HCT116 (cell line): ENCODE results near the gene EP400. TPM values are rescaled to one million over a fixed set of nuclear protein-coding genes. Genes with fewer than 3 reads are reported as not detected.

Experiments
- ATAC-seq: fragments of 200-7000 bp; cut with Tn5 transposase; 2 replicates; pipeline ENCODE4 v1.9.1; 2020; ENCODE audit warnings: mild to moderate bottlenecking, moderate library complexity
- BruUV-seq: library from RNA; stranded (reverse); fragments of 400-500 nt; replicated peaks from 2 replicates; lab custom pipeline; 2021; lab: Mats Ljungman, UMichigan
- CTCF ChIA-PET: fragments of 300-600 bp; sonication (Branson Sonifier 250); formaldehyde crosslinking; loops from one replicate; lab custom pipeline; 2021; ENCODE audit warnings: antibody characterized with exemption; lab: Charles Lee
- POLR2A ChIA-PET: fragments of 300-600, 350-600 bp; sonication (Branson Sonifier 250); formaldehyde crosslinking; loops from one replicate; lab custom pipeline; 2021; ENCODE audit warnings: antibody characterized with exemption; lab: Charles Lee
- RAD21 ChIA-PET, 2 experiments: fragments of 300-600 bp; sonication (Branson Sonifier 250); formaldehyde crosslinking; loops; one replicate each; lab custom pipeline; 2023; ENCODE audit warnings: low total read pairs in 2 of 2; ENCODE audit not compliant: uncharacterized antibody in 2 of 2, unreplicated experiment in 2 of 2, low non-redundant PET in 1 of 2; lab: Charles Lee
- DNase-seq: peaks from one replicate; pipeline ENCODE4 v3.0.0-alpha.2; 2010; ENCODE audit warnings: low read depth, low spot score
- H2AFZ ChIP-seq: fragments of 200-600 bp; shearing (Covaris generic), sonication (generic); 2 replicates; pipeline ENCODE4 v1.6.1; 2017; ENCODE audit warnings: low read depth, mixed run types, mixed read lengths, antibody characterized with exemption, low read length; ENCODE audit not compliant: poor library complexity, severe bottlenecking
- H3K27ac ChIP-seq: 2 replicates; pipeline ENCODE4 v1.5.1; 2012; ENCODE audit warnings: low read depth, low read length
- H3K27me3 ChIP-seq: fragments of 200-600 bp; sonication (generic); 2 replicates; pipeline ENCODE4 v1.6.1; 2016; ENCODE audit warnings: mixed run types, low read length, mixed read lengths; ENCODE audit not compliant: insufficient read depth
- H3K36me3 ChIP-seq, 2 experiments: fragments of 200-500 bp in 1 of 2; fragments of 200-600 bp in 1 of 2; sonication (Bioruptor generic) in 1 of 2; sonication (generic) in 1 of 2; 2 replicates each; pipeline versions ENCODE4 v1.5.1 to v1.6.1; 2014 to 2016; ENCODE audit warnings: low read length in 2 of 2, inconsistent platforms in 1 of 2, mixed read lengths in 1 of 2, mixed run types in 1 of 2; ENCODE audit not compliant: insufficient read depth in 2 of 2, control insufficient read depth in 1 of 2
- H3K4me1 ChIP-seq, 2 experiments: fragments of 200-600 bp in 1 of 2; sonication (generic) in 1 of 2; 2 replicates each; pipeline versions ENCODE4 v1.5.1 to v1.6.1; 2012 to 2017; ENCODE audit warnings: low read length in 2 of 2, inconsistent platforms in 1 of 2, mild to moderate bottlenecking in 1 of 2, mixed read lengths in 1 of 2, mixed run types in 1 of 2, moderate library complexity in 1 of 2; ENCODE audit not compliant: insufficient read depth in 2 of 2, control insufficient read depth in 1 of 2
- H3K4me2 ChIP-seq: fragments of 200-600 bp; sonication (generic); 2 replicates; pipeline ENCODE4 v1.6.1; 2017; ENCODE audit warnings: mixed run types, low read length, mixed read lengths
- H3K4me3 ChIP-seq, 2 experiments: fragments of 200-600 bp in 1 of 2; sonication (generic) in 1 of 2; replicated peaks in 1 of 2; 2 replicates each; pipeline ENCODE4 v1.5.1; 2011 to 2016; ENCODE audit warnings: low read length in 2 of 2, control low read depth in 1 of 2, low read depth in 1 of 2, mild to moderate bottlenecking in 1 of 2, mixed read lengths in 1 of 2, mixed run types in 1 of 2
- H3K79me2 ChIP-seq: fragments of 200-600 bp; sonication (generic); 2 replicates; pipeline ENCODE4 v1.6.1; 2017; ENCODE audit warnings: mild to moderate bottlenecking, mixed run types, low read length, moderate library complexity, mixed read lengths; ENCODE audit not compliant: insufficient read depth
- H3K9ac ChIP-seq: fragments of 200-600 bp; sonication (generic); 2 replicates; pipeline ENCODE4 v1.6.1; 2016; ENCODE audit warnings: low read length, mixed read lengths
- H3K9me2 ChIP-seq: fragments of 200-600 bp; sonication (generic), shearing (Covaris generic); 2 replicates; pipeline ENCODE4 v1.6.1; 2017; ENCODE audit warnings: mixed run types, mild to moderate bottlenecking, moderate library complexity; ENCODE audit not compliant: insufficient read depth
- H3K9me3 ChIP-seq, 2 experiments: fragments of 200-500 bp in 1 of 2; fragments of 200-600 bp in 1 of 2; sonication (Bioruptor generic) in 1 of 2; sonication (generic) in 1 of 2; 2 replicates each; pipeline ENCODE4 v1.6.1; 2014 to 2017; ENCODE audit warnings: low read length in 2 of 2, mixed read lengths in 2 of 2, inconsistent platforms in 1 of 2, low read depth in 1 of 2, mild to moderate bottlenecking in 1 of 2, mixed run types in 1 of 2, moderate library complexity in 1 of 2; ENCODE audit not compliant: control insufficient read depth in 1 of 2, insufficient read depth in 1 of 2
- H4K20me1 ChIP-seq: fragments of 200-600 bp; sonication (generic), shearing (Covaris generic); 2 replicates; pipeline ENCODE4 v1.6.1; 2017; ENCODE audit warnings: mixed run types, mild to moderate bottlenecking, moderate library complexity; ENCODE audit not compliant: insufficient read depth
- CBX3 ChIP-seq: IDR thresholded peaks from 2 replicates; pipeline ENCODE4 v1.6.1; 2012; ENCODE audit warnings: low read depth
- EZH2 ChIP-seq: fragments of 200-600 bp; sonication (generic); IDR thresholded peaks from 2 replicates; pipeline ENCODE4 v1.6.1; 2017; ENCODE audit warnings: antibody characterized with exemption, mixed run types
- EZH2phosphoT487 ChIP-seq: fragments of 200-600 bp; IDR thresholded peaks from 2 replicates; pipeline ENCODE4 v1.6.1; 2018; ENCODE audit warnings: antibody characterized with exemption, borderline replicate concordance
- FOSL1 ChIP-seq: IDR thresholded peaks from 2 replicates; pipeline ENCODE4 v1.6.1; 2012; ENCODE audit warnings: low read depth
- RAD21 ChIP-seq: IDR thresholded peaks from 2 replicates; pipeline ENCODE4 v1.6.1; 2012; ENCODE audit warnings: low read depth, mild to moderate bottlenecking
- SIN3A ChIP-seq: IDR thresholded peaks from 2 replicates; pipeline ENCODE4 v1.6.1; 2012; ENCODE audit warnings: low read depth
- YY1 ChIP-seq: IDR thresholded peaks from 2 replicates; pipeline ENCODE4 v1.6.1; 2011; ENCODE audit warnings: low read length, low read depth, moderate library complexity, mild to moderate bottlenecking; ENCODE audit not compliant: insufficient replicate concordance; ENCODE audit errors: extremely low read depth
- ZFX ChIP-seq: fragments of 450-650 bp; IDR thresholded peaks from 2 replicates; pipeline ENCODE4 v1.6.1; 2017
- ZNF274 ChIP-seq: fragments of 200-500 bp; sonication (Bioruptor generic); IDR thresholded peaks from 2 replicates; pipeline ENCODE4 v1.6.1; 2014; ENCODE audit warnings: mild to moderate bottlenecking, low read depth, low read length, inconsistent platforms
- intact Hi-C: fragments of 100-400 bp; cut with micrococcal nuclease; formaldehyde crosslinking; loops from 2 replicates; pipeline ENCODE4 v1.10.0; 2022
- total RNA-seq: library from RNA; stranded (reverse); gene quantifications from one replicate; pipeline ENCODE4 v1.2.1, GENCODE V29; 2021; ENCODE audit not compliant: unreplicated experiment
- TF ChIP-seq, protein P1 (sequence below): IDR thresholded peaks from 2 replicates; pipeline ENCODE4 v1.6.1; 2012
- TF ChIP-seq, protein P2 (sequence below): IDR thresholded peaks from 2 replicates; pipeline ENCODE4 v1.6.1; 2011; ENCODE audit warnings: mild to moderate bottlenecking, low read length, moderate library complexity; ENCODE audit not compliant: insufficient replicate concordance; ENCODE audit errors: extremely low read depth

Gene EP400
- total RNA-seq, 1 experiment from 2014 or later, result 54.5 TPM

DNA sequence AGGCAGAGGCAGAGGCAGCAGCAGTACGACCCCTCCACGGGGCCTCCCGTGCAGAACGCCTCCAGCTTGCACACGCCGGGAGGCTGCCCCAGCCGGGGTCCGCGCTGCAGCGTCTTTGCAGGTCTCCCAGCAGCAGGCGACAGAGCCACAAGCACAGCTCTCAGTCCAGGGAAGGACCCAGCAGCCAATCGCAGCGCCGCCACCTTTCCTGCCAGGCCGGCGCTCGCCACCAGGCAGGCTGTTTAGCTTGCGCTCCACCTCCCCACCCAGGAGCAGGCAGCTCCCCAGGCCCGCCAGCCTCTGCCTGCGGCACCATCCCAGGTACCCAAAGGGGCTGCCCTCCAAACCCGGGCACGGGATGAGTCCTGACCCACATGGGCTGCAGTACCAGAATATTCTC lies 169.1 kb downstream of the EP400 start (continued):
- TF ChIP-seq, protein P1, sequence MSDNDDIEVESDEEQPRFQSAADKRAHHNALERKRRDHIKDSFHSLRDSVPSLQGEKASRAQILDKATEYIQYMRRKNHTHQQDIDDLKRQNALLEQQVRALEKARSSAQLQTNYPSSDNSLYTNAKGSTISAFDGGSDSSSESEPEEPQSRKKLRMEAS, result no peak
- TF ChIP-seq RAD21 (no peak), FOSL1 (no peak), EZH2phosphoT487 (no peak), ZFX (no peak)

DNA sequence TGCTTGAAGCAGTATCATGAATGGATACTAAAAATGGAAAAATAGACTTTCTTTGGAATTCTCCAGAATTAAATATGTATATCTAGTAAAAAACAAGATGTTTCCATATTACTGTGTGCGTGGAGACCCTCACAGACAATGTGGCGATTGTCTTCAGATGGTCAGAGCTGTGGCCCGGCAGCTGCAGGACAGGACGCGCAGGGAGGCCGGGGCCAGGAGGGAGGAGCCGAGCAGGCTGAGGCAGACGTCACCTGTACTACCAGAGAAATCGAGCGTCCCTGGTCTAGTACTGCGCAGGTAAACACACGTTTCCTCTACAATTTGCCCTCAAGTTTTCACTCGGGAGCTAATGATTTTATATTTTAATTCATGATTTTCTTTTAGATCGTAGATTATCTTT lies 171.5 kb downstream of the EP400 start:
- intact Hi-C loops, result no loop called here
- Histone ChIP-seq H3K4me2 (no peak overlapping the region), H3K27ac (no peak overlapping the region), H3K4me1 (no peaks in the 10 kb centered on the region), H3K9me3 (no peaks in the 10 kb centered on the region), H3K79me2 (no peaks in the 10 kb centered on the region), H3K9ac (no peak overlapping the region), H3K4me3 (no peak overlapping the region), H2AFZ (no peak overlapping the region), H3K27me3 (no peaks in the 10 kb centered on the region), H3K36me3 (peaks cover 0 to 6% of the 10 kb centered on the region in 2 experiments; a peak in 1 of 4 replicates), H4K20me1 (no peaks in the 10 kb centered on the region), H3K9me2 (no peaks in the 10 kb centered on the region)
- TF ChIP-seq SIN3A (no peak), ZNF274 (no peak), YY1 (no peak), FOSL1 (no peak), CBX3 (no peak), EZH2phosphoT487 (no peak), EZH2 (no peak)
- TF ChIP-seq, protein P2, sequence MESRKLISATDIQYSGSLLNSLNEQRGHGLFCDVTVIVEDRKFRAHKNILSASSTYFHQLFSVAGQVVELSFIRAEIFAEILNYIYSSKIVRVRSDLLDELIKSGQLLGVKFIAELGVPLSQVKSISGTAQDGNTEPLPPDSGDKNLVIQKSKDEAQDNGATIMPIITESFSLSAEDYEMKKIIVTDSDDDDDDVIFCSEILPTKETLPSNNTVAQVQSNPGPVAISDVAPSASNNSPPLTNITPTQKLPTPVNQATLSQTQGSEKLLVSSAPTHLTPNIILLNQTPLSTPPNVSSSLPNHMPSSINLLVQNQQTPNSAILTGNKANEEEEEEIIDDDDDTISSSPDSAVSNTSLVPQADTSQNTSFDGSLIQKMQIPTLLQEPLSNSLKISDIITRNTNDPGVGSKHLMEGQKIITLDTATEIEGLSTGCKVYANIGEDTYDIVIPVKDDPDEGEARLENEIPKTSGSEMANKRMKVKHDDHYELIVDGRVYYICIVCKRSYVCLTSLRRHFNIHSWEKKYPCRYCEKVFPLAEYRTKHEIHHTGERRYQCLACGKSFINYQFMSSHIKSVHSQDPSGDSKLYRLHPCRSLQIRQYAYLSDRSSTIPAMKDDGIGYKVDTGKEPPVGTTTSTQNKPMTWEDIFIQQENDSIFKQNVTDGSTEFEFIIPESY, result no peak
- DNase-seq (no peak), ATAC-seq (no peak)
- ChIA-PET CTCF (no interaction called here), RAD21 (no interaction called here), POLR2A (no interaction called here)
- no TSS peak for BruUV-seq
